IPS-20b (cell line): Measurements from ENCODE around the gene L1CAM.

ENCODE experiments used
- H3K27ac ChIP-seq: one replicate; pipeline ENCODE4 v1.5.1; 2013; ENCODE audit warnings: low read length
- H3K27me3 ChIP-seq: 2 replicates; pipeline ENCODE4 v1.6.1; 2013; ENCODE audit warnings: mild to moderate bottlenecking, low read length, inconsistent platforms; ENCODE audit not compliant: insufficient read depth
- H3K36me3 ChIP-seq: 2 replicates; pipeline ENCODE4 v1.6.1; 2013; ENCODE audit warnings: low read depth, mild to moderate bottlenecking, inconsistent platforms, low read length, moderate library complexity; ENCODE audit not compliant: insufficient read depth
- H3K4me1 ChIP-seq: 2 replicates; pipeline ENCODE4 v1.6.1; 2013; ENCODE audit warnings: mild to moderate bottlenecking, control low read depth, inconsistent platforms, low read length, moderate library complexity; ENCODE audit not compliant: insufficient read depth
- H3K4me3 ChIP-seq: 2 replicates; pipeline ENCODE4 v1.5.1; 2013; ENCODE audit warnings: mild to moderate bottlenecking, low read length, inconsistent platforms
- H3K9ac ChIP-seq: 2 replicates; pipeline ENCODE4 v1.6.1; 2013; ENCODE audit warnings: low read depth, mild to moderate bottlenecking, inconsistent platforms, low read length, moderate library complexity
- H3K9me3 ChIP-seq: 2 replicates; pipeline ENCODE4 v1.6.1; 2013; ENCODE audit warnings: mild to moderate bottlenecking, low read depth, low read length, inconsistent platforms; ENCODE audit not compliant: insufficient read depth

Gene L1CAM

GRCh38 chrX:153853180-153853901 lies 32.6 kb downstream of the L1CAM start:
- Histone ChIP-seq H3K9me3 (no peaks in the 10 kb centered on the region), H3K27ac (no peak overlapping the region), H3K9ac (no peak overlapping the region), H3K36me3 (no peaks in the 10 kb centered on the region), H3K27me3 (no peaks in the 10 kb centered on the region), H3K4me3 (no peak overlapping the region), H3K4me1 (peaks cover 7% of the 10 kb centered on the region; the same call in 1 of the 2 replicates)

- Histone ChIP-seq H3K36me3 (no peaks in the 10 kb centered on the region), H3K4me3 (no peak overlapping the region), H3K9ac (no peak overlapping the region), H3K4me1 (peaks cover 10% of the 10 kb centered on the region; the same call in 1 of the 2 replicates), H3K9me3 (no peaks in the 10 kb centered on the region), H3K27ac (no peak overlapping the region), H3K27me3 (no peaks in the 10 kb centered on the region)
Measured at GRCh38 chrX:153851981-153852380, 34.0 kb downstream of the L1CAM start.

DNA sequence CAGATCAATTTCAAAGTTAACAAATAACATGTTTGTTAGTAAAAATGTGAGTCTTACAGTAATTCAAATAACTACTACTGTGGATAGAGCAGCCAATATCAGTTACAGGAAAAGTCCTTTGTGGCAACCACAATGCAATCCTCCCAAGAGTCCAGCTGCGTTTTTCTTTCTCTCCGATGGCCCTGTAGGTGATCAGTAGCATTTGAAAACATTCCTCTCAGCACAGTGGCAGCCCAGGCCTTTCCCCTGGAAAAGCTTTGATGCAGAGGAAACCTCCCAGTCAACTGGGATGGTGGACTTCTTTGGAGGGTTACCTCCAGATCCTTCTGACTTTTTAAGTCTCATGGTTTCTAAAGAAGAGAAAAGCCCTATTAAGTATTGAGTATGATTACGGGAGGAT lies 37.6 kb downstream of the L1CAM start:
- no peak overlapping the region for H3K27ac ChIP-seq
- no peaks in the 10 kb centered on the region for H3K36me3 ChIP-seq
- H3K9ac ChIP-seq = no peak overlapping the region
- no peaks in the 10 kb centered on the region for H3K9me3 ChIP-seq
- H3K4me3 ChIP-seq = no peak overlapping the region
- H3K4me1 ChIP-seq = peaks cover 24% of the 10 kb centered on the region; the same call in 1 of the 2 replicates
- H3K27me3 ChIP-seq = no peaks in the 10 kb centered on the region

DNA sequence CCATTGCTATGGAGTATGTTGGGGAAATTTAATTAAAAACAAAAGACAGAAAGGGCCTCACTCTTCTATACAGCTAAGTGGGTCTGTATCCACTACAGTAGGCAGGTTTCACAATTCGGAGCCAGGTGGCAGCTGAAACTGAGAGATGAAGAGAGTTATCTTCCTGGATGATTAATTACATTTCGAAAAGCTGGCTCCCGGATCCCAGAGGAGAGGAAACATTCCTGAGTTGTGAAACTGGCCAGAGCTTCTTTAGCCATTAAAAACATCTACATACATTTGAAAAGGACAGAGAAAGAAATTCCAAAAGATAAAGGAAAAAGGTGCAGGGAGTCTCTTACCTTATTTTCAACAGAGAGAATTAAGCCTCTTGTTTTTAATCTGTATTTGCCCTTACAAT lies 40.1 kb downstream of the L1CAM start:
- Histone ChIP-seq H3K4me3 (peak overlapping the region; percentile 56; the same call in 1 of the 2 replicates), H3K27ac (peak overlapping the region; percentile 36), H3K4me1 (peaks cover 24% of the 10 kb centered on the region; the same call in 1 of the 2 replicates), H3K9ac (peak overlapping the region; percentile 69; the same call in 1 of the 2 replicates), H3K27me3 (no peaks in the 10 kb centered on the region), H3K36me3 (no peaks in the 10 kb centered on the region), H3K9me3 (no peaks in the 10 kb centered on the region)

- Histone ChIP-seq H3K27ac (no peak overlapping the region), H3K4me1 (peaks cover 24% of the 10 kb centered on the region; the same call in 1 of the 2 replicates), H3K27me3 (no peaks in the 10 kb centered on the region), H3K9me3 (no peaks in the 10 kb centered on the region), H3K36me3 (no peaks in the 10 kb centered on the region), H3K4me3 (peak overlapping the region; percentile 56; the same call in 1 of the 2 replicates), H3K9ac (peak overlapping the region; percentile 69; the same call in 1 of the 2 replicates)
Measured at GRCh38 chrX:153845195-153845594, 40.8 kb downstream of the L1CAM start.

DNA sequence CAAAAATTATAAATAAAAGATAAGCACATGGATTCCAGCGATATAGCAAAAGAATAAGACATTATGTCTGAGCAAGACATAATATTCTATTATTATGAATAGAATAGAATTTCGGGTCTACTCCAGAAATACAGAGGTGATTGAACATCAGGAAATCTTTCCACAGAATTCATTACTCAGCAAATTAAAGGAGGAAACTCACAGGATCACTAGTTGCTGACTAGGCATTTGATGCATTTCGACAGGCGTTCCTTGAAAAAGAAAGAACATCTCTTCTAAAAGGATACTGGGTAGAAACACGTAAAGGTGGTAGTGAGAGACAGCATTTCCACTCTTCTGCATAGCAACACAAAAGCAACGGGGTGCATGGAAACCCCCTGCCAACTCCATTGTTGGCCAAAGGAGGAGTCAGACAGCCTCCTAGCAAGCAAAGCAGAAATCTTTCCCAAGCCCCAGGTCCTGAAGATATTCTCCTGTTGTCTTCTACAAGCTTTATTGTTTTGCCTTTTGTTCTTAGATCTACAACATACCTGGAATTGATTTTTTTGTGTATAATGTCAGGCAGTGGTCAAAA lies 41.4 kb downstream of the L1CAM start:
- Histone ChIP-seq H3K4me1 (peaks cover 22% of the 10 kb centered on the region; the same call in 1 of the 2 replicates), H3K36me3 (no peaks in the 10 kb centered on the region), H3K27me3 (no peaks in the 10 kb centered on the region), H3K27ac (peak overlapping the region; percentile 56), H3K9me3 (no peaks in the 10 kb centered on the region), H3K4me3 (peak overlapping the region; percentile 56; the same call in 1 of the 2 replicates), H3K9ac (peak overlapping the region; percentile 69; the same call in 1 of the 2 replicates)

DNA sequence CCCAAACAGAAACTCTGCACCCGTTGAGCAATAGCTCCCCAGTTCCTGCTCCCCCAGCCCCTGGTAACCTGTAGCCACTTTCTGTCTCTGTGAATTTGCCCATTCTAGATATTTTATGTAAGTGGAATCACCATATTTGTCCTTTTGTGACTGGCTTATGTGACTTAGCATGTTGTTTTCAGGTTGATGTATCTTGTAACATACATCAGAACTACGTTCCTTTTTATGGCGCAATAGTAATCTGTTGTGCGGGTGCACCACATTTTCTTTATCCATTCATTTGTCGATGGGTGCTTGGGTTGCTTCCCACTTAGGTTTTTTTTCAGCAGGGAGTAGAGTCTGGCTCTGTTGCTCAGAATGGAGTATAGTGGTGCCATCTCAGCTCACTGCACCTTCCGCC lies 49.1 kb downstream of the L1CAM start:
- no peaks in the 10 kb centered on the region for H3K9me3 ChIP-seq
- H3K36me3 ChIP-seq = no peaks in the 10 kb centered on the region
- H3K27ac ChIP-seq = no peak overlapping the region
- no peaks in the 10 kb centered on the region for H3K4me1 ChIP-seq
- no peak overlapping the region for H3K9ac ChIP-seq
- H3K27me3 ChIP-seq = peaks cover 5% of the 10 kb centered on the region
- H3K4me3 ChIP-seq = no peak overlapping the region

- no peaks in the 10 kb centered on the region for H3K9me3 ChIP-seq
- peaks cover 1% of the 10 kb centered on the region; the same call in 1 of the 2 replicates for H3K4me1 ChIP-seq
- H3K9ac ChIP-seq = no peak overlapping the region
- no peak overlapping the region for H3K27ac ChIP-seq
- H3K4me3 ChIP-seq = no peak overlapping the region
- H3K36me3 ChIP-seq = no peaks in the 10 kb centered on the region; the same call in 1 of the 2 replicates
- H3K27me3 ChIP-seq = peaks cover 20% of the 10 kb centered on the region
Measured at GRCh38 chrX:153832728-153833127, 53.2 kb downstream of the L1CAM start.

GRCh38 chrX:153831429-153832150 lies 54.4 kb downstream of the L1CAM start:
- H3K36me3 ChIP-seq = no peaks in the 10 kb centered on the region; the same call in 1 of the 2 replicates
- H3K4me3 ChIP-seq = peak overlapping the region; percentile 64; the same call in 1 of the 2 replicates
- no peaks in the 10 kb centered on the region for H3K9me3 ChIP-seq
- H3K27ac ChIP-seq = no peak overlapping the region
- peaks cover 20% of the 10 kb centered on the region for H3K27me3 ChIP-seq
- peaks cover 11% of the 10 kb centered on the region for H3K4me1 ChIP-seq
- H3K9ac ChIP-seq = no peak overlapping the region; the same call in 1 of the 2 replicates

- Histone ChIP-seq H3K4me1 (peaks cover 12% of the 10 kb centered on the region), H3K4me3 (peak overlapping the region; percentile 64; the same call in 1 of the 2 replicates), H3K9me3 (no peaks in the 10 kb centered on the region), H3K36me3 (no peaks in the 10 kb centered on the region; the same call in 1 of the 2 replicates), H3K27ac (no peak overlapping the region), H3K27me3 (peaks cover 20% of the 10 kb centered on the region), H3K9ac (no peak overlapping the region; the same call in 1 of the 2 replicates)
Measured at GRCh38 chrX:153830640-153831428, 55.1 kb downstream of the L1CAM start.
